Ecto neural progenitor cell (in vitro differentiated cells): Measurements from ENCODE around the gene AFF2.

Experiments
- DNase-seq: peaks from one replicate; pipeline ENCODE4 v3.0.0-alpha.2; 2018; ENCODE audit warnings: low spot score

AFF2 gene

DNA sequence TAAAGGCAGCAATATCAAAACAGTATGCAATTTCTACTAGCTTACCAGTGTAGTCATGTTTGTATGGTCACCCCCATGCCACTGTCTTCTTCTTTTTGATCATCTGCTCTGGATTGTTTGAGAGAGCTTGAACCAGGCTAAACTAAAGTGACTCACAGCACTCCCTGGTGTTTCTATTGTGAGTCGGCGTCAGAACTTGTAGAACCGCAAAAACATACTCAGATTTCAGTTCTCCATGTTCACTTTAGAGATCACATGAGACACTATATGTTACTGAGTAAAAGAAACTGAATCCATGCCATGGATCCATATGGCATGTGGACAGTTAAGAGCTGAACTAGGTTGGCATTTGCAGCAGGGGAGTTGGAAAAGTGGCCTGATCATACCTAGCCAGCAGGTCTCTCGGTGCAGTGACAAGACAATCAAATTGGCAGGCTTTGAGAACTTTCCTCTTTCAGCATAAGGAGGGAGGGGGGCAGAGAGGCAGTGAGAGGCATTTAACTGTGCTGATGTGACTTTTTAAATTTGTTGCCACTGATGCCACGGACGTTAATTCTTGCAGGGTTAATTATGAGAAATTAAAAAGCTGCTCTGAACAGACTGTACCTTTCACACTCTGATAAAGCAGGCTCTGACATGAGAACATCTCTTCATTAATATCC, 88.4 kb downstream of the AFF2 start:
- no peak for DNase-seq

DNA sequence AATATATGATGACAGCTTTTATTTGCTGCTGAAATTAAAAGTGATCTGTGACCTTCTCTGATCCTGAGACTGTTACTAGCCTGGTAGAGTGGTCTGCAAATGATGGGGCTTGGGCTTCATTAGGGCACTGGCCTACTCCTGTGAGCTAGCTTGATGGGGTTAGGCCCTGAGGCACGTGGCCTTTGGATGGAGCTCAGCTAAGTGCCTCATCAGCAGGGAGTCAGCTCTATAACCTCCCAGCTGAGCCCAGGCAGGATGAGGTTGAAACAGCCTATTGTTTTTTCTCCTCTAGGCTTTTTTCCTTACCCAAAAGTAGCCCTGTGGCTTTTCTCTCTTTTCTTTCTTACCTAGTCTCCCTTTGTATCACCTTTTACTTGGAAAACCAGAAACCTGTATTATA, 92.2 kb downstream of the AFF2 start:
- DNase-seq = no peak

DNA sequence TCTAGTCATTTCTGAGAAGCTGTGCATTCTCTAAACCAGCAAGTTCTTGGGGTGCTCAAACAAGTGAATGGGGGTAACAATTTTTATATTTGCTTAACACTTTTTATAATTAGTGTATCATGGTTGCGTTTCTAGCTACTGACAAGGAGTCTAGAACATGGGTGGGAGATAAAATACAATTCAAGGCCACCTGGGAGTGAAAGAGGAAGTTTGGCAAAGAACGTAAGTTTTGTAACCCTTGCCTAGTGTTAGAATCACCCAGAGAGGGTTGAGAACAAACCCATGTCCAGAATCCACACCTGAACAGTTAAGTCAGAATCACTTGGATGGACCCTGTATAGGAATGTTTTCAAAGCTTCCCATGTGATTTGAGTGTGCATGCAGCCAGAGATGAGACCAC, 92.7 kb downstream of the AFF2 start:
- no peak for DNase-seq

DNA sequence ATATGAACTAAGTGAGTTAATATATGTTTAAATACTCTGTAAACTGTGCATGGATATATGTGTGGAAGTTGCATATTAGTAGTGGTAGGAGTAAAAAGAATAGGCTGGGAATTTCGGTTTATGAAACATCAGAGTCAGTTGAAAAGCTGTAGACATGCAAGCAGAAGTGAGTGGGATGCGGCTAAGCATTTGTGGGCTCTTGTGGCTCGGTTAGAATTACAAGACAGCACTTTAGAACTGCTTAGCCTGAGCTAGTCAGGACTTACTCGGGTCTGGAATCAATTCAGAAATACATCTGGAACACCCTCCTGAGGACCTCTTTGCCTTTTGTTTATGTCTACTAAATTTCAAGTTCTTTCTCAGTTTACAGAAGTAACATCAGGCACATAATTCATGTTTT, 93.6 kb downstream of the AFF2 start:
- DNase-seq = no peak

GRCh38 chrX:148599404-148599803, 99.0 kb downstream of the AFF2 start:
- DNase-seq = no peak

DNA sequence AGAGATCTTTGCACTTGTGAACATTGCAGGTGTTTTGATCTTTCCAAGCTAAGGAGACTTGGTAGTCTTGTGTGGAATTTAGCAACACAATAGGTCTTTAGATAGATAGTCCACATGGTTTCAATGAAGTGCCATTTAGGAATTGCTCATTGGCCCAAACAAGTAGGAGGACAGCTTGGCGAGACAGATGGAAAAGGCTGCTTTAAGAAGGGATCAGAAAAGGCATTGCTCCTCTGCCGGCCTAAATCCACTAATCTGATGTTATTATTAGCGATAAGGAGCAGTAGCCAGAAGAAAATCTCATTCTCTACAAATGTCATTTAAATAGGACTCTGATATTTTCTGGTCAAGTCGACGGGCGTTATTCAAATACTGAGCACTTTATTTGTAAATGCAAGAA, 99.7 kb downstream of the AFF2 start:
- no peak for DNase-seq

- no peak for DNase-seq
These were observed 100.2 kb downstream of the AFF2 start for GRCh38 chrX:148600581-148600980.

- no peak for DNase-seq
These were observed 100.6 kb downstream of the AFF2 start for GRCh38 chrX:148601034-148601433.

GRCh38 chrX:148609515-148610327, 109.3 kb downstream of the AFF2 start:
- peak; percentile 40 for DNase-seq

DNA sequence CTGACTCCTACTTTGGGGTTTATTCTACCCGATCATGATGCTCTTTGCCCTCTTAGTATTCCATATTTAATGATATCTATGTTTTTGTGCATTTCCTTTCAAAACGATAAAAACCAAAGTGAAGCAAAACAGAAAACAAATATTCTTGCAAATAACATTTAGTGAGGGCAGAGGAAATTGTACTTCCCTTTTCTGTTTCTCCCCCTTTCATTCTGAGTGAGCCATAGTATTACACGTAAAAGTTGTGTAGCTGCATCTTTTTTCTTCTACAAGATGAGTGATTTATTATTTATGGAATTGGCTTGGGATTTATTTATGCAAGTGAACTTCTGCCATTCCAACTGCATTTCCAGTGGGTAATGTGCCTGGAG, 109.9 kb downstream of the AFF2 start:
- DNase-seq = no peak

DNA sequence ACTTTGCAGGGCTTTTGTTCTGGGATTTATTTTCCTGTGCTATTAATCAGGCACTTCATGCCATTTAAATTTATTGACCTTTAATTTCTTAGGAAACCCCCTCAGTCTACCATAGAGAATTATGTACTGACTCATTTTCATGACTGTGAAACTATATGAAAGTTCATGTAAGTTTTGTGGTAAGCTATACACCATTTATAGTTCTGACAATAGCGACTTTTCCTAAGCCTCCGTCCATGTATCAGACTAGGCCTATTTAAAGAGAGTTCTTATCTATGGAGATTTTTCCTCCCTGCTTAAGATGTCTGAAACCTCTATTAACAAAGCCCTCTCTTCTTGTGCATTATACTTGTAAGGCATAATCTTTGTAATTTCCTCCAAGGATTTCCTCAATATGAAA, 111.6 kb downstream of the AFF2 start:
- DNase-seq = no peak

DNA sequence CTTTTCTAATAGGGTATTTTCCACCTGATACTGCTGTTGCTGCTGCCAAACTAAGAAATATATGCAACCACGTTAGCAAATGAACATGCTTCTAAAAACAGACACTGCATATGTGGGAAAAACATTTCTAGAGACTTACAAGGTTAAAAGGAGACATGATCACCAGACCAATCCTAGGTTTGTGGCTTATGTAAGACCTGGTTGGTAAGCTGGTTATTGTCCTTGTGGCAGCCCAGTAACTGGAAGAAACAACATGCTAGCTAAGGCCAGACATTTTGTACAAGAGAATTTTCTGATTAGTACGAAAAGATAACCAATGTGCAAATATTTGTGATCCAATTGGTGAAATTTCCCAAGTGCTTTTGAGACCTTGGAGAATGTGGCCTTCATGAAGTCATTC, 112.0 kb downstream of the AFF2 start:
- DNase-seq = no peak

- no peak for DNase-seq
These were observed 113.2 kb downstream of the AFF2 start for GRCh38 chrX:148613636-148614035.

- DNase-seq = no peak
These were observed 115.1 kb downstream of the AFF2 start for GRCh38 chrX:148615491-148615890.

GRCh38 chrX:148618470-148619445, 118.3 kb downstream of the AFF2 start:
- no peak for DNase-seq

DNA sequence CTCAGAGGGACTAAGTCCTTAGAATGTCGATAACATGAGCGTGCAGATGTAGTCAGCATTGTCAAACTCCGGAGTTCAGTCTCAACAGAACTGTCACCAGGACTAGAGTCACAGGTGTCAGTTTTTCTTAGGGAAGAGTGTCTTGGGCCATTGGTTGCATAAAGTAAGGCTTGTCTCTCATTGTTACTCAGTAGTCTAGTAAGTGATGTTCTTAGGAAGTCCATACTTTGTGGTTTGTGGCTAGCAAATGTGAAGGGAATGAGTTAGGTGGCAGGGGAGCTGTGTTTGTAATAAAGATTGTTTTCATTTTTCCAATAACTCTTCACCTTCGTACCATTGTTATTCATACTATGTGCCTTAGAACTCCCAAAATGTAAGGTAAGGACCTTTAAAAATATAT, 119.6 kb downstream of the AFF2 start:
- DNase-seq = no peak

GRCh38 chrX:148624951-148625474, 124.6 kb downstream of the AFF2 start:
- no peak for DNase-seq

GRCh38 chrX:148628621-148629020, 128.2 kb downstream of the AFF2 start:
- DNase-seq = no peak

DNA sequence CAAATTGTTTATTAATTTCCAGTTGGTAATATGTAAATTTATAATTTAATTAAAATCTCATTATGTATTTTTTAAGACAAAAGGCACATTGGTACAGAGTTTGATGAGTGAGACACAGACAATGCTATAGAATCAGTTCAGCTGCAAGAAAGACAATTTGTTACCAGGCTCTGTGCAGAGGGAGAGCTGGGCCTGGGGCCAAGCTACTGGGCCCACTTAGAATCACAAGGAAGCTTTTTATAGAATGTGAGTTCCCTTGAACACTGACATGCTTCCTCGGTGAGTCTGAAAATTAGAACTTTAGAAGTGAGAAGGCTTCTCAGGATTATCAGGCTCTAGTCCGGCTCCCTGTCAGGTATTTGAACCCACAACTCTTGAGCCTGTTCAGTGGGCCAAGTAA, 129.0 kb downstream of the AFF2 start:
- no peak for DNase-seq

DNA sequence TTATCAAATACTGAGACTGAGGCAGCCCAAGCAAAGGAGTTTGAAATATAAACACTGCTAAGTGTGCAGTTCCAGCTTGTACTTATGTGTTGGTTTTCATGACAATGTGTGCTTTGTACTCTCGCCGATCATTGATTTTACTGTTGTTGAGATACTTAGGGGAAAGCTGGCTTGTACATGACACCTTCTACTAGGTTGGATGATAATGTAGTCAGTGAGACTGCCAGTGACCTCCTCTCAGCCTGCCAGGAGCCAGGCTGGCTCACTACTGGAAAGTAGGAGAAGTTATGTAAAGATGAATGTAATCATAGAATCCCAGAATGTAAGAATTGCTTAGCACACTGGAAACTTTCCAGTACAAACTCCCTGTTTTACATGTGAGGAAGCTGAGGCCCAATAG, 132.0 kb downstream of the AFF2 start:
- no peak for DNase-seq

DNA sequence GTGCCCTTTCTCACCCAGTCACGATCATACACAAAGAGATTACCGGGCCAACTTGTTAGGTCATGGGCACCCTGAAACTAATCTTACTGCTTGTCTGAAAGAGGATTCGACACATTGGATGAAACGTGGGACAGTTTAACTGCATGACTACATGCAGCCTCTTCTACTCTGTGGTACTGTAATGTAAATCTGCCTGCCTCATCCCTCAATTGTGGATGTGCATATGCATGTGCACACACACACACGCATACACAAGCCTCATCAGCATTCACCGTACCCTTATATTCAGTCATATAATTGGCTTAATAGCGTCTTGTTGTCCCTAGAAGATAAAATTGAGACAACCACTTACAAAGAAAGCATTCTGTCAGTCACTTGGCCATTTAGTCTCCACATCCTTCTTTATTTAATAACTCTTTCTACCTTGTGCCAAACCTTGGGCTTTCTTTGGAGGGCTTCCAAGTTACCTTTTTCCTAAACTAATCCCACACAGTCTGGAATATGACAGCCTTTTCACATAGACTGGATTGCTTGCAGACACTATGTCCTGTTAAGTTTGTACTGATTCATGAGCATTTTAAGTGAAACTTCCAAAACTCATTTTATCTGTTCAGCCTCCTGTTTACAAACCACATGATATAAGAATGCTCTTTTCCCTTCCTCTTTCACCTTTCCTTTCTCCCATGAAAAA, 132.9 kb downstream of the AFF2 start:
- no peak for DNase-seq

- DNase-seq = no peak
These were observed 134.2 kb downstream of the AFF2 start for GRCh38 chrX:148634591-148634990.
